Neural cell (in vitro differentiated cells): ENCODE data around the gene FAM237B. TPM values are rescaled to one million over a fixed set of nuclear protein-coding genes. Genes with fewer than 3 reads are reported as not detected.

Experiments used
- H2AFZ ChIP-seq: fragments of 200-600, 300-800 bp; sonication (generic), shearing (Covaris generic); 2 replicates; pipeline ENCODE4 v1.6.0; 2014; ENCODE audit warnings: low read depth, mild to moderate bottlenecking, antibody characterized with exemption, low read length, moderate library complexity
- H3F3A ChIP-seq: fragments of 200-600 bp; shearing (Covaris generic); 2 replicates; pipeline ENCODE4 v1.6.1; 2016; ENCODE audit warnings: mild to moderate bottlenecking, moderate library complexity, mixed read lengths, antibody characterized with exemption, low read length; ENCODE audit not compliant: insufficient read depth, poor library complexity, severe bottlenecking
- H3K27ac ChIP-seq: fragments of 200-600, 300-800 bp; sonication (generic), shearing (Covaris generic); 2 replicates; pipeline ENCODE4 v1.5.1; 2014; ENCODE audit warnings: mild to moderate bottlenecking, low read length, moderate library complexity
- H3K27me3 ChIP-seq: fragments of 300-800, 200-600 bp; sonication (generic), shearing (Covaris generic); 2 replicates; pipeline ENCODE4 v1.6.0; 2014; ENCODE audit warnings: mild to moderate bottlenecking, low read depth, low read length, moderate library complexity; ENCODE audit not compliant: insufficient read depth
- H3K36me3 ChIP-seq: fragments of 300-800, 200-600 bp; sonication (generic), shearing (Covaris generic); 2 replicates; pipeline ENCODE4 v1.5.1; 2014; ENCODE audit warnings: mild to moderate bottlenecking, antibody characterized with exemption, low read length, moderate library complexity; ENCODE audit not compliant: insufficient read depth
- H3K4me2 ChIP-seq: fragments of 300-800, 200-600 bp; sonication (generic), shearing (Covaris generic); 2 replicates; pipeline ENCODE4 v1.6.0; 2014; ENCODE audit warnings: mild to moderate bottlenecking, low read length
- H3K4me3 ChIP-seq: fragments of 300-800, 200-600 bp; sonication (generic), shearing (Covaris generic); 2 replicates; pipeline ENCODE4 v1.5.1; 2014; ENCODE audit warnings: mild to moderate bottlenecking, low read length, moderate library complexity
- H3K79me2 ChIP-seq: fragments of 200-600 bp; shearing (Covaris generic); replicated peaks from 2 replicates; pipeline ENCODE4 v1.6.0; 2014; ENCODE audit warnings: mild to moderate bottlenecking, low read length, moderate library complexity; ENCODE audit not compliant: insufficient read depth
- H3K9ac ChIP-seq: fragments of 300-800, 200-600 bp; sonication (generic), shearing (Covaris generic); 2 replicates; pipeline ENCODE4 v1.6.1; 2016; ENCODE audit warnings: mild to moderate bottlenecking, low read length, mixed read lengths
- H3K9me2 ChIP-seq: fragments of 200-600 bp; shearing (Covaris generic); 2 replicates; pipeline ENCODE4 v1.6.1; 2016; ENCODE audit warnings: mild to moderate bottlenecking, low read length, mixed read lengths; ENCODE audit not compliant: insufficient read depth
- H3K9me3 ChIP-seq: fragments of 200-600, 300-800 bp; sonication (generic), shearing (Covaris generic); 2 replicates; pipeline ENCODE4 v1.6.1; 2016; ENCODE audit warnings: mild to moderate bottlenecking, mixed run types, low read length, moderate library complexity, mixed read lengths
- H4K20me1 ChIP-seq: fragments of 200-600 bp; shearing (Covaris generic); 2 replicates; pipeline ENCODE4 v1.6.1; 2016; ENCODE audit warnings: mild to moderate bottlenecking, mixed run types; ENCODE audit not compliant: insufficient read depth
- EP300 ChIP-seq: fragments of 450-650 bp; conservative IDR thresholded peaks from 2 replicates; pipeline ENCODE4 v1.6.1; 2014; ENCODE audit warnings: antibody characterized with exemption, mild to moderate bottlenecking, moderate library complexity; ENCODE audit not compliant: poor library complexity, severe bottlenecking
- EZH2 ChIP-seq: fragments of 200-600, 300-800 bp; shearing (Covaris generic), sonication (generic); IDR thresholded peaks from 2 replicates; pipeline ENCODE4 v1.6.1; 2014; ENCODE audit warnings: antibody characterized with exemption, low read length, borderline replicate concordance, mild to moderate bottlenecking; ENCODE audit not compliant: insufficient read depth, poor library complexity, severe bottlenecking
- MXI1 ChIP-seq: fragments of 450-650 bp; conservative IDR thresholded peaks from 2 replicates; pipeline ENCODE4 v1.6.1; 2014; ENCODE audit warnings: antibody characterized with exemption, mild to moderate bottlenecking; ENCODE audit not compliant: poor library complexity, severe bottlenecking
- POLR2AphosphoS5 ChIP-seq: IDR thresholded peaks from 2 replicates; pipeline ENCODE4 v1.6.1; 2012
- RAD21 ChIP-seq: fragments of 450-650 bp; conservative IDR thresholded peaks from 2 replicates; pipeline ENCODE4 v1.6.1; 2014; ENCODE audit warnings: antibody characterized with exemption, mild to moderate bottlenecking, moderate library complexity
- REST ChIP-seq: IDR thresholded peaks from 2 replicates; pipeline ENCODE4 v1.6.1; 2012; ENCODE audit warnings: borderline replicate concordance
- SMC3 ChIP-seq: fragments of 450-650 bp; conservative IDR thresholded peaks from 2 replicates; pipeline ENCODE4 v1.6.1; 2014; ENCODE audit warnings: antibody characterized with exemption, mild to moderate bottlenecking, moderate library complexity; ENCODE audit not compliant: poor library complexity
- TAF1 ChIP-seq: IDR thresholded peaks from 2 replicates; pipeline ENCODE4 v1.6.1; 2012; ENCODE audit warnings: low read depth
- polyA plus RNA-seq: library from polyadenylated mRNA; depleted of rRNA; stranded (reverse); fragments of >200 nt; gene quantifications from 2 replicates; pipeline ENCODE4 v1.2.3, GENCODE V29; 2014
- TF ChIP-seq, protein P1 (sequence below): fragments of 450-650 bp; IDR thresholded peaks from 2 replicates; pipeline ENCODE4 v1.5.1; 2014; ENCODE audit warnings: antibody characterized with exemption, mild to moderate bottlenecking, moderate library complexity; ENCODE audit not compliant: poor library complexity, severe bottlenecking

Gene FAM237B
- polyA plus RNA-seq, 1 donor from 2014 or later, result not detected

DNA sequence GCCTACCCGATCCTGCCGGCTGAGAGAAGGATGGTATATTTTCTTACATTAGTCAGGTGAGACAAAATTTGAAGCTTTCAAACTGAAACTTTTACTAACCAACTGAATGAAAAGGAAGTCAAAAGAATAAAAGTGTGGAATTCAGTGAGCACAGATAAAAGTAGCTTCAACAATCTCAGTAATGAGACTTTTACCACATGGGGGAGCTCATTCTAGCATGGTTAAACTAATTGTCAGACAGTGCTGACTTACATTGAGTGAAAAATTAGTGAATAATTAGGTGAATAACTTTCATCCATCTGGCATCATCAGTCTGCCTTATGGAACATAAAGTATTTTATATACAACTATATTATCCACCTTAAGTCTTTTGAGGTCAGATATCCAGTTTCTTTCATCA is 8.4 kb downstream of the FAM237B start:
- no peaks in the 10 kb centered on the region for H4K20me1 ChIP-seq
- H3K4me2 ChIP-seq, result no peak overlapping the region
- H3K79me2 ChIP-seq, result no peaks in the 10 kb centered on the region
- no peaks in the 10 kb centered on the region for H3K9me2 ChIP-seq
- H3K27me3 ChIP-seq, result no peaks in the 10 kb centered on the region
- no peaks in the 10 kb centered on the region for H3F3A ChIP-seq
- H3K9ac ChIP-seq, result no peak overlapping the region
- no peak overlapping the region for H3K27ac ChIP-seq
- H3K36me3 ChIP-seq, result no peaks in the 10 kb centered on the region
- H3K4me3 ChIP-seq, result no peak overlapping the region
- no peaks in the 10 kb centered on the region for H3K9me3 ChIP-seq
- H2AFZ ChIP-seq, result no peak overlapping the region
- TF ChIP-seq TAF1 (no peak), REST (no peak), POLR2AphosphoS5 (no peak), SMC3 (no peak), EP300 (no peak), EZH2 (no peak), MXI1 (no peak), RAD21 (no peak)
- TF ChIP-seq, protein P1, sequence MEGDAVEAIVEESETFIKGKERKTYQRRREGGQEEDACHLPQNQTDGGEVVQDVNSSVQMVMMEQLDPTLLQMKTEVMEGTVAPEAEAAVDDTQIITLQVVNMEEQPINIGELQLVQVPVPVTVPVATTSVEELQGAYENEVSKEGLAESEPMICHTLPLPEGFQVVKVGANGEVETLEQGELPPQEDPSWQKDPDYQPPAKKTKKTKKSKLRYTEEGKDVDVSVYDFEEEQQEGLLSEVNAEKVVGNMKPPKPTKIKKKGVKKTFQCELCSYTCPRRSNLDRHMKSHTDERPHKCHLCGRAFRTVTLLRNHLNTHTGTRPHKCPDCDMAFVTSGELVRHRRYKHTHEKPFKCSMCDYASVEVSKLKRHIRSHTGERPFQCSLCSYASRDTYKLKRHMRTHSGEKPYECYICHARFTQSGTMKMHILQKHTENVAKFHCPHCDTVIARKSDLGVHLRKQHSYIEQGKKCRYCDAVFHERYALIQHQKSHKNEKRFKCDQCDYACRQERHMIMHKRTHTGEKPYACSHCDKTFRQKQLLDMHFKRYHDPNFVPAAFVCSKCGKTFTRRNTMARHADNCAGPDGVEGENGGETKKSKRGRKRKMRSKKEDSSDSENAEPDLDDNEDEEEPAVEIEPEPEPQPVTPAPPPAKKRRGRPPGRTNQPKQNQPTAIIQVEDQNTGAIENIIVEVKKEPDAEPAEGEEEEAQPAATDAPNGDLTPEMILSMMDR, result no peak

- Histone ChIP-seq H3K4me3 (no peak overlapping the region), H3K36me3 (no peaks in the 10 kb centered on the region), H3K27me3 (no peaks in the 10 kb centered on the region), H3K9me3 (no peaks in the 10 kb centered on the region), H4K20me1 (no peaks in the 10 kb centered on the region), H3K79me2 (no peaks in the 10 kb centered on the region), H3K9ac (no peak overlapping the region), H2AFZ (no peak overlapping the region), H3F3A (no peaks in the 10 kb centered on the region), H3K9me2 (no peaks in the 10 kb centered on the region), H3K4me2 (no peak overlapping the region), H3K27ac (no peak overlapping the region)
- TF ChIP-seq POLR2AphosphoS5, result no peak
- TF ChIP-seq EZH2, result no peak
- no peak for TF ChIP-seq RAD21
- TF ChIP-seq MXI1, result no peak
- no peak for TF ChIP-seq REST
- no peak for TF ChIP-seq EP300
- TF ChIP-seq, protein P1, result no peak
- TF ChIP-seq TAF1, result no peak
- no peak for TF ChIP-seq SMC3
Measured at GRCh38 chr7:90311175-90311574, 9.9 kb downstream of the FAM237B start.
